Astrocyte of the cerebellum (primary cell): ENCODE results near the gene SLIT3.

Experiments used
- DNase-seq: peaks from one replicate; pipeline ENCODE4 v3.0.0-alpha.2; 2011; ENCODE audit warnings: low read depth
- H3K4me3 ChIP-seq: 2 replicates; pipeline ENCODE4 v1.5.1; 2011; ENCODE audit warnings: mild to moderate bottlenecking, low read depth, low read length, moderate library complexity
- in situ Hi-C: cut with HindIII; loops from 2 replicates; pipeline ENCODE4 v1.10.0; 2017; ENCODE audit warnings: low sequenced_read_pairs
- TF ChIP-seq, protein P1 (sequence below): IDR thresholded peaks from 2 replicates; pipeline ENCODE4 v1.5.1; 2012; ENCODE audit warnings: low read length, low read depth, moderate library complexity, mild to moderate bottlenecking; ENCODE audit errors: missing control alignments

Gene SLIT3

GRCh38 chr5:168781941-168782571 is 518.9 kb downstream of the SLIT3 start:
- no peak for DNase-seq
- in situ Hi-C loops = no loop called here
- H3K4me3 ChIP-seq = no peak overlapping the region
- TF ChIP-seq, protein P1, sequence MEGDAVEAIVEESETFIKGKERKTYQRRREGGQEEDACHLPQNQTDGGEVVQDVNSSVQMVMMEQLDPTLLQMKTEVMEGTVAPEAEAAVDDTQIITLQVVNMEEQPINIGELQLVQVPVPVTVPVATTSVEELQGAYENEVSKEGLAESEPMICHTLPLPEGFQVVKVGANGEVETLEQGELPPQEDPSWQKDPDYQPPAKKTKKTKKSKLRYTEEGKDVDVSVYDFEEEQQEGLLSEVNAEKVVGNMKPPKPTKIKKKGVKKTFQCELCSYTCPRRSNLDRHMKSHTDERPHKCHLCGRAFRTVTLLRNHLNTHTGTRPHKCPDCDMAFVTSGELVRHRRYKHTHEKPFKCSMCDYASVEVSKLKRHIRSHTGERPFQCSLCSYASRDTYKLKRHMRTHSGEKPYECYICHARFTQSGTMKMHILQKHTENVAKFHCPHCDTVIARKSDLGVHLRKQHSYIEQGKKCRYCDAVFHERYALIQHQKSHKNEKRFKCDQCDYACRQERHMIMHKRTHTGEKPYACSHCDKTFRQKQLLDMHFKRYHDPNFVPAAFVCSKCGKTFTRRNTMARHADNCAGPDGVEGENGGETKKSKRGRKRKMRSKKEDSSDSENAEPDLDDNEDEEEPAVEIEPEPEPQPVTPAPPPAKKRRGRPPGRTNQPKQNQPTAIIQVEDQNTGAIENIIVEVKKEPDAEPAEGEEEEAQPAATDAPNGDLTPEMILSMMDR = no peak

DNA sequence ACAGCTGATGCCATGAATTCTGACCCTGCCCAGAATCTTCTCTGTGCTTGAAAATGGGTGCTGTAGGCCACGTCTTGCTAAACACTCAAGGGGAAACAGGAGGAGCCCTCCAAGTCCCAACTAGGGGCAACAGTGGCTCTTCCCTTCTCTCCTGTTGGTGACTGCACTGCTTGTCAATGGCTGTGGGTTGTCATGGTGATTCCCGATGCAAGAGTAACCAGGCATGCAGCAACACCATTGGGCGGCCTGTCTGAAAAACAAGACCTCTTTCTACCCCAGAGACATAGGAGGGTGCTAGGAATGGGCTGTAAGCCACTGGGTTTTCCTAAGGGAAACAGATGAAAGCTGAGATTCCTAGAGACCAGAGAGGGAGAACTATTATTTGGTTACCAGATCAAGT is 520.1 kb downstream of the SLIT3 start:
- DNase-seq = no peak
- TF ChIP-seq, protein P1 = no peak
- in situ Hi-C loops = no loop called here
- H3K4me3 ChIP-seq = no peak overlapping the region

DNA sequence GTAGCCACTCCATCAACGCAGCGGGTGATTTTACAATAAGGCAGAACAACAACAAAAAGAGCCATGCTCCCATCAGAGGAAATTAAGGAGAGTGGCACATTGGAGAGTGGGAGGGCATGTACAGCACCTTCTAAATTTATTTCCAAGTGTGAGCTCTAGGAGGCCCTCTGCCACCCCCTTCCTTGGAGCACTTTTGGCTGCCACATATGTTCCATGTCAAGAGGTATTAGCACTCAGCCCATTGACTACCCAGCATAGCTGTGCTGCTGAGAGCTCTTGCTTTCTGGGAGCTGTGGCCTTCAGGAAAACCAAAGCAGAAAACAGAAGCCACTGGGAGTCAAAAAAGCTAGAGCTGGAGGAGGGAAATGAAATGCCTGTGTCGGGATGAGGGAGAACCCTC is 521.6 kb downstream of the SLIT3 start:
- no peak overlapping the region for H3K4me3 ChIP-seq
- in situ Hi-C loops = no loop called here
- DNase-seq = no peak
- TF ChIP-seq, protein P1 = no peak

DNA sequence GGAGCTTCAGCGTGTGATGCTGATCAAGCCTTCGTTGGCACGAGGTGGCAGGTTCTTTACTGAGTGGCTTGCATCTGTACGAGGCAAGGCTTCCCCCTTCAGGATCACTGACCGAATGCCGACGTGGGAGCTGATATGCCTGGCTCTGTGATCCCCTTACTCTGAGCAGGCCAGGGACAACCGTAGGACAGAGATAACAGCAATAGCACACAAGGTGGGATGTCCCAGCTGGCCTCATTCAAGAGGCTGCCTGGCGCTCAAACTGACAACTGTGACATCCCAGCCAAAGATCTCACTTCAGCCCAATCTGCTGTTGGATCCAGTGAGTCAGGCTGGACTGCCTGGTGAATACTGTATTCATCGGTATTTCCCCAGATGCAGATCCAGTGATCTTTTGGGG is 522.4 kb downstream of the SLIT3 start:
- in situ Hi-C loops = no loop called here
- DNase-seq = no peak
- no peak overlapping the region for H3K4me3 ChIP-seq
- TF ChIP-seq, protein P1 = no peak

DNA sequence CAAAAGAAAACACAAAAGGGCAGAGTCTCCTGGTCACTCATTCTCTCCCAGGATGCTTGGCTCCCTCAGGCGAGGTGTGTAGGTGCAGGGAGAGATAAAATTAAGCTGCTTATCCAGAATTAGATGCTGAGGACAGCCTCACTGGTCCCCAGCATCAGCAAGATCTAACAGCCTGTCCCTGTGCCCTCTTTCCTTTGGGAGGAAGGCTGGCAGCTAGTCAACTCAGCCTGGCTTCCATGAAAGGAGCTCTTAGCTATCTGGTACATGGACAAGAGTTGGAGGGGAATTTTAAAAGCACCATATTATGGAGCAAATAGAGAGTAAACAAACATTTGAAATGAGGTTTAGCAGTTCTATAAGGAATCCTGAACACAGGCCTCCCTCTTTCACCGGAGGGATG is 523.3 kb downstream of the SLIT3 start:
- DNase-seq = no peak
- no peak overlapping the region for H3K4me3 ChIP-seq
- in situ Hi-C loops = no loop called here
- TF ChIP-seq, protein P1 = no peak

DNA sequence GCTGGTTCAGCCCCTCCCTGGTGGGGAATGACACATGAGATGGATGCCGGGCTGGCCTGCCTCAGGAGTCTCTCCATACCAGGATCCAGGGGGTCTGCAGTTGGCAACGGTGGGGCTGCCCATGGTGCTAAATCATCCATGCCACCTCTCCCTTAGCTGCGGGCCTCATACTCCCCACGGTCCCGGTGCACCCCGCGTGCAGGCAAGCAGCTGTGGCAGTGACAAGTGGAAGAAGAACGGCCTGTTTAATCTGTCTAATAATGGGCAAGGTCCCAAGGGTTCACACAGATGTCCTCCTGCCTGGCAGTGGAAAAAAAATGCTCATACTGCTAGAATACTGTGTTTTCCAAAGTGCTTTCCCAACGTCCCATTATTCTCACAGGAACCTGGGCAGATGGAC is 524.9 kb downstream of the SLIT3 start:
- DNase-seq = no peak
- H3K4me3 ChIP-seq = no peak overlapping the region
- TF ChIP-seq, protein P1 = no peak
- in situ Hi-C loops = no loop called here
